ENCODE results near the gene DLX1. TPM values are rescaled to one million over a fixed set of nuclear protein-coding genes. Genes with fewer than 3 reads are reported as not detected.

DLX1 gene
- total and polyA plus RNA-seq, 9 of the 15 experiments (the other 6 are each of a cell fraction or from before 2014, with no cell fraction given): 1.9 to 26.2 (median 9.6) TPM

DNA sequence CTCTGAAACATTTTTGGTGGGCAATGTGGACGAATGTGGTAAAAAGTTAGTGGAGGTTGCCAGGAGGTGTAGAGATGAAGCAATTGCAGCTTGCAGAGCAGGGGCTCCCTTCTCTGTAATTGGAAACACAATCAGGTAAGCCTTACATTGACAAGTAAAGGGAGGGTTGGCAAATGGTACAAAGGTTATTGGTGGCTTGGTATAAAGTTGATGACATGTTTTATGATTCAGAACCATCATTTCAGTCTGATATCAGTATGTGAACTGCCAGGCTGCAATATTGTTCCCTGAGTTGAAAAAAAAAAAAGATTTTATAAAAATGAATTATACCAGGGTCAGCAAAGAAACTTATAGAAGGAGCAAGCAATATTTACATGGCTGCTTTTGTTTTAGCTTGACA lies 14.4 kb upstream of the DLX1 start:
- intact Hi-C loops (cut with micrococcal nuclease) (no loop called here), in situ Hi-C loops (cut with MboI) (no loop called here)
- ChIA-PET CTCF (ENCODE audit: low intra/inter-chr PET ratio) (no interaction called here), POLR2A (no interaction called here)
- Histone ChIP-seq H3K4me2 (ENCODE audit: insufficient read depth, low read length) (no peak overlapping the region), H3K27me3 (ENCODE audit: control insufficient read depth in 2 of 2, insufficient read depth in 2 of 2, low read length in 2 of 2) (no peaks in the 10 kb centered on the region), H3K4me1 (replicated peaks in 1 of 2; ENCODE audit: control insufficient read depth in 2 of 2, insufficient read depth in 2 of 2, low read length in 2 of 2) (peaks cover 0 to 9% of the 10 kb centered on the region in 2 experiments; a peak in 3 of 5 replicates), H2AFZ (ENCODE audit: low read depth, low read length) (no peak overlapping the region), H3K9ac (ENCODE audit: insufficient read depth in 1 of 2, low read depth in 2 of 2, low read length in 2 of 2) (no peak overlapping the region), H3K4me3 (no peak overlapping the region), H3K27ac (ENCODE audit: extremely low read depth, low read depth, low read length) (no peak overlapping the region), H3K79me2 (ENCODE audit: control insufficient read depth, insufficient read depth, low read length) (no peaks in the 10 kb centered on the region), H3K9me3 (replicated peaks; ENCODE audit: control insufficient read depth, insufficient read depth, low read depth, low read length) (no peaks in the 10 kb centered on the region), H4K20me1 (replicated peaks; ENCODE audit: control insufficient read depth, insufficient read depth, low read length) (no peaks in the 10 kb centered on the region), H3K9me1 (ENCODE audit: control insufficient read depth, insufficient read depth, low read length) (no peaks in the 10 kb centered on the region), H3K36me3 (ENCODE audit: control insufficient read depth, insufficient read depth, low read length) (no peaks in the 10 kb centered on the region)
- 57% methylated on average over 1 of the region's 1 CpG for WGBS (ENCODE audit: insufficient coverage, low coverage, missing lambda C conversion rate)
- TF ChIP-seq SRF (CRISPR knock-in tag; IDR thresholded peaks at IDR 0.05) (no peak), ZZZ3 (IDR thresholded peaks at IDR 0.05) (no peak), RFX1 (IDR thresholded peaks at IDR 0.05) (no peak)
- DNase-seq (ENCODE audit: extremely low read depth in 1 of 4, low spot score in 3 of 4): no peak
- FAIRE-seq: no peak
- no peak for ATAC-seq
- no TSS peak for BruUV-seq (replicated peaks)

DNA sequence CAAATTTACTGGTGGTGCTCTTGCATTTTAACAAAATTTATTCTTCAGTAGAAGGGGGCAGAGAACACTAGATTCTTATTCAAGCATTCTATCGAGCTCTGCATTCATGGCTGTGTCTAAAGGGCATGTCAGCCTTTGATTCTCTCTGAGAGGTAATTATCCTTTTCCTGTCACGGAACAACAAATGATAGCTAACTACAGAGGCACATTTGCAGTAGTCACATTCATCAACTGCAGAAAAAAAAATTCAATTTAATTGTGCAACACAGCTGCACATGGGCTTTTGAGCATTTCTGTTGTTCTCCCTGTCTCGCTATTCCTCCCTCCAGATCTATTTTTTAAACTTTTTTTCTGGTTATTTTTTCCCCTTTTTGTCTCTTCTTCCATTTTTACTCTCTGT lies 13.0 kb upstream of the DLX1 start:
- Histone ChIP-seq H3K36me3 (ENCODE audit: control insufficient read depth, insufficient read depth, low read length) (no peaks in the 10 kb centered on the region), H3K9ac (ENCODE audit: insufficient read depth in 1 of 2, low read depth in 2 of 2, low read length in 2 of 2) (no peak overlapping the region), H4K20me1 (replicated peaks; ENCODE audit: control insufficient read depth, insufficient read depth, low read length) (no peaks in the 10 kb centered on the region), H3K4me1 (replicated peaks in 1 of 2; ENCODE audit: control insufficient read depth in 2 of 2, insufficient read depth in 2 of 2, low read length in 2 of 2) (no peaks in the 10 kb centered on the region; a peak in 1 of 5 replicates), H3K27ac (ENCODE audit: extremely low read depth, low read depth, low read length) (no peak overlapping the region), H3K4me2 (ENCODE audit: insufficient read depth, low read length) (no peak overlapping the region), H2AFZ (ENCODE audit: low read depth, low read length) (no peak overlapping the region), H3K27me3 (ENCODE audit: control insufficient read depth in 2 of 2, insufficient read depth in 2 of 2, low read length in 2 of 2) (no peaks in the 10 kb centered on the region), H3K4me3 (no peak overlapping the region), H3K79me2 (ENCODE audit: control insufficient read depth, insufficient read depth, low read length) (no peaks in the 10 kb centered on the region), H3K9me3 (replicated peaks; ENCODE audit: control insufficient read depth, insufficient read depth, low read depth, low read length) (no peaks in the 10 kb centered on the region), H3K9me1 (ENCODE audit: control insufficient read depth, insufficient read depth, low read length) (no peaks in the 10 kb centered on the region)
- BruUV-seq (replicated peaks): no TSS peak
- ATAC-seq (no peak), FAIRE-seq (no peak), DNase-seq (ENCODE audit: extremely low read depth in 1 of 4, low spot score in 3 of 4) (no peak)
- ChIA-PET CTCF (ENCODE audit: low intra/inter-chr PET ratio) (no interaction called here), POLR2A (interaction anchor here (1.6 to 2.0 kb wide), 2 partner anchors 9 to 13 kb away, joined by 4 to 7 read pairs; partner anchors contain the start of gene DLX1)
- intact Hi-C loops (cut with micrococcal nuclease) (no loop called here), in situ Hi-C loops (cut with MboI) (no loop called here)
- WGBS (ENCODE audit: insufficient coverage, low coverage, missing lambda C conversion rate): 69% methylated on average over 3 of the region's 3 CpGs
- TF ChIP-seq HMG20A (CRISPR knock-in tag; conservative IDR thresholded peaks at IDR 0.05): no peak
- TF ChIP-seq SNIP1 (IDR thresholded peaks at IDR 0.05; ENCODE audit: low read depth): no peak
- TF ChIP-seq HES1 (IDR thresholded peaks at IDR 0.05; ENCODE audit: low read depth): no peak
- no peak for TF ChIP-seq REST (IDR thresholded peaks at IDR 0.05; ENCODE audit: borderline replicate concordance)
- TF ChIP-seq REST (CRISPR knock-in tag; IDR thresholded peaks at IDR 0.05; ENCODE audit: low read depth): no peak
- TF ChIP-seq ZNF79 (CRISPR knock-in tag; IDR thresholded peaks at IDR 0.05; ENCODE audit: low read depth): no peak

Measured in K562 (cell line).